ENCODE results near the gene UQCC3. TPM values are rescaled to one million over a fixed set of nuclear protein-coding genes. Genes with fewer than 3 reads are reported as not detected.

The UQCC3 gene
- total RNA-seq, 2 donors from 2014 or later: 9.2 to 11.1 TPM

GRCh38 chr11:62648185-62648966 is 23.1 kb upstream of the UQCC3 start:
- Histone ChIP-seq H3K4me1 (ENCODE audit: control insufficient read depth, insufficient read depth, low read length) (no peaks in the 10 kb centered on the region), H3K9me3 (ENCODE audit: control insufficient read depth, low read length) (no peaks in the 10 kb centered on the region), H3K27me3 (ENCODE audit: control insufficient read depth, insufficient read depth, low read length, poor library complexity, severe bottlenecking) (no peaks in the 10 kb centered on the region), H3K9ac (ENCODE audit: extremely low read depth, low read length, poor library complexity, severe bottlenecking) (no peak overlapping the region), H3K4me3 (ENCODE audit: low read length) (no peak overlapping the region), H3K27ac (ENCODE audit: low read depth, low read length) (no peak overlapping the region), H3K36me3 (ENCODE audit: control insufficient read depth, insufficient read depth, low read length) (peaks cover 36% of the 10 kb centered on the region)
- Mint-ChIP-seq H3K36me3 (ENCODE audit: low read depth) (peaks cover 29% of the 10 kb centered on the region), H3K9me3 (no peaks in the 10 kb centered on the region), H3K27me3 (ENCODE audit: insufficient read depth) (no peaks in the 10 kb centered on the region), H3K4me1 (peaks cover 7% of the 10 kb centered on the region), H3K4me3 (no peak overlapping the region), H3K27ac (no peak overlapping the region)
- no peak for DNase-seq
- 92 to 98% methylated on average over 16 to 24 of the region's 24 CpGs for WGBS, 2 experiments (ENCODE audit: insufficient coverage in 1 of 2, insufficient read length in 1 of 2)
- TF ChIP-seq CTCF (conservative IDR thresholded peaks at IDR 0.05): no peak

GRCh38 chr11:62648967-62649364 is 22.5 kb upstream of the UQCC3 start:
- TF ChIP-seq CTCF (conservative IDR thresholded peaks at IDR 0.05): no peak
- Histone ChIP-seq H3K9ac (ENCODE audit: extremely low read depth, low read length, poor library complexity, severe bottlenecking) (no peak overlapping the region), H3K36me3 (ENCODE audit: control insufficient read depth, insufficient read depth, low read length) (peaks cover 31% of the 10 kb centered on the region), H3K27me3 (ENCODE audit: control insufficient read depth, insufficient read depth, low read length, poor library complexity, severe bottlenecking) (no peaks in the 10 kb centered on the region), H3K9me3 (ENCODE audit: control insufficient read depth, low read length) (no peaks in the 10 kb centered on the region), H3K27ac (ENCODE audit: low read depth, low read length) (no peak overlapping the region), H3K4me1 (ENCODE audit: control insufficient read depth, insufficient read depth, low read length) (no peaks in the 10 kb centered on the region), H3K4me3 (ENCODE audit: low read length) (no peak overlapping the region)
- Mint-ChIP-seq H3K27me3 (ENCODE audit: insufficient read depth) (no peaks in the 10 kb centered on the region), H3K9me3 (no peaks in the 10 kb centered on the region), H3K36me3 (ENCODE audit: low read depth) (peaks cover 24% of the 10 kb centered on the region), H3K4me1 (peaks cover 7% of the 10 kb centered on the region), H3K27ac (no peak overlapping the region), H3K4me3 (no peak overlapping the region)
- 90 to 100% methylated on average over 4 to 11 of the region's 11 CpGs for WGBS, 2 experiments (ENCODE audit: insufficient coverage in 1 of 2, insufficient read length in 1 of 2)
- no peak for DNase-seq

GRCh38 chr11:62649486-62649885 is 22.0 kb upstream of the UQCC3 start:
- peaks cover 26% of the 10 kb centered on the region for H3K36me3 ChIP-seq (ENCODE audit: control insufficient read depth, insufficient read depth, low read length)
- H3K27ac ChIP-seq (ENCODE audit: low read depth, low read length): no peak overlapping the region
- no peak overlapping the region for H3K9ac ChIP-seq (ENCODE audit: extremely low read depth, low read length, poor library complexity, severe bottlenecking)
- Mint-ChIP-seq H3K4me1 (peaks cover 7% of the 10 kb centered on the region), H3K36me3 (ENCODE audit: low read depth) (peaks cover 19% of the 10 kb centered on the region), H3K9me3 (no peaks in the 10 kb centered on the region), H3K27me3 (ENCODE audit: insufficient read depth) (no peaks in the 10 kb centered on the region), H3K4me3 (no peak overlapping the region), H3K27ac (no peak overlapping the region)
- no peak for DNase-seq
- H3K4me1 ChIP-seq (ENCODE audit: control insufficient read depth, insufficient read depth, low read length): no peaks in the 10 kb centered on the region
- H3K4me3 ChIP-seq (ENCODE audit: low read length): no peak overlapping the region
- H3K9me3 ChIP-seq (ENCODE audit: control insufficient read depth, low read length): no peaks in the 10 kb centered on the region
- no peaks in the 10 kb centered on the region for H3K27me3 ChIP-seq (ENCODE audit: control insufficient read depth, insufficient read depth, low read length, poor library complexity, severe bottlenecking)
- no peak for TF ChIP-seq CTCF (conservative IDR thresholded peaks at IDR 0.05)
- WGBS, 2 experiments (ENCODE audit: insufficient coverage in 1 of 2, insufficient read length in 1 of 2): 93 to 98% methylated on average over 9 to 11 of the region's 11 CpGs

Data from endodermal cell (in vitro differentiated cells).